ENCODE measurements around the gene ARHGAP19. TPM values are rescaled to one million over a fixed set of nuclear protein-coding genes. Genes with fewer than 3 reads are reported as not detected.

Gene ARHGAP19
- total RNA-seq, 1 experiment from 2014 or later, result 59.0 TPM

DNA sequence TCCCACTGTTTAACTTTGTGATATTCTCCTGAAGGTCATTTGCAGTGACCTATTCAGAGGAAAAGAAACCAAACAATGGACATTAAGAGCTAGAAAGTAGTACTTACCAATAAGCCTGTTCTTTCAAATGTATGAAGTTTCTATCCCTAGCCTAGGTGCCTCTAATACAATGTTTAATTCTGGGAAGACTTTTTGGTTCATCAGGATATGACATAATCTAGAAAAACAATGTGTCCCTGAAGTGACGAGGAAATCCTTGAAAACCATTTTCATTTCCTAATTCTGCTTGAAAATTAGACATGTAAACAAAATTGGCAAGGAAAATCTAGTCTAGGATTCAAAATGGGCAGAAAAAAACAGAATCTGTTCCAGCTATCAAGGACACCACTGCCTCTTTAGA, 36.1 kb downstream of the ARHGAP19 start:
- peaks cover 40% of the 10 kb centered on the region for H3K36me3 ChIP-seq (ENCODE audit: insufficient read depth, low read length, poor library complexity, severe bottlenecking)
- ChIA-PET POLR2A (ENCODE audit: low non-redundant PET) (no interaction called here), CTCF (no interaction called here)
- no peaks in the 10 kb centered on the region for H3K9me3 ChIP-seq (ENCODE audit: low read depth, low read length, poor library complexity, severe bottlenecking)
- no peak overlapping the region for H3K27ac ChIP-seq (ENCODE audit: low read depth, low read length, poor library complexity, severe bottlenecking)
- intact Hi-C loops (cut with micrococcal nuclease; ENCODE audit: unreplicated experiment), result no loop called here
- no peak for DNase-seq (ENCODE audit: low spot score)
- no peak overlapping the region for H3K4me3 ChIP-seq (ENCODE audit: low read depth, low read length, poor library complexity, severe bottlenecking)
- no peaks in the 10 kb centered on the region for H3K4me1 ChIP-seq (ENCODE audit: insufficient read depth, low read length, poor library complexity, severe bottlenecking)
- no peak for TF ChIP-seq EZH2 (IDR thresholded peaks at IDR 0.05; ENCODE audit: borderline replicate concordance, low read depth, low read length, poor library complexity, severe bottlenecking)
- TF ChIP-seq, protein P1, sequence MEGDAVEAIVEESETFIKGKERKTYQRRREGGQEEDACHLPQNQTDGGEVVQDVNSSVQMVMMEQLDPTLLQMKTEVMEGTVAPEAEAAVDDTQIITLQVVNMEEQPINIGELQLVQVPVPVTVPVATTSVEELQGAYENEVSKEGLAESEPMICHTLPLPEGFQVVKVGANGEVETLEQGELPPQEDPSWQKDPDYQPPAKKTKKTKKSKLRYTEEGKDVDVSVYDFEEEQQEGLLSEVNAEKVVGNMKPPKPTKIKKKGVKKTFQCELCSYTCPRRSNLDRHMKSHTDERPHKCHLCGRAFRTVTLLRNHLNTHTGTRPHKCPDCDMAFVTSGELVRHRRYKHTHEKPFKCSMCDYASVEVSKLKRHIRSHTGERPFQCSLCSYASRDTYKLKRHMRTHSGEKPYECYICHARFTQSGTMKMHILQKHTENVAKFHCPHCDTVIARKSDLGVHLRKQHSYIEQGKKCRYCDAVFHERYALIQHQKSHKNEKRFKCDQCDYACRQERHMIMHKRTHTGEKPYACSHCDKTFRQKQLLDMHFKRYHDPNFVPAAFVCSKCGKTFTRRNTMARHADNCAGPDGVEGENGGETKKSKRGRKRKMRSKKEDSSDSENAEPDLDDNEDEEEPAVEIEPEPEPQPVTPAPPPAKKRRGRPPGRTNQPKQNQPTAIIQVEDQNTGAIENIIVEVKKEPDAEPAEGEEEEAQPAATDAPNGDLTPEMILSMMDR (conservative IDR thresholded peaks at IDR 0.05; ENCODE audit: low read depth, low read length), result no peak
- H3K27me3 ChIP-seq (replicated peaks; ENCODE audit: insufficient read depth, low read depth, low read length, poor library complexity), result no peaks in the 10 kb centered on the region
- no TSS peak for BruUV-seq (replicated peaks)

DNA sequence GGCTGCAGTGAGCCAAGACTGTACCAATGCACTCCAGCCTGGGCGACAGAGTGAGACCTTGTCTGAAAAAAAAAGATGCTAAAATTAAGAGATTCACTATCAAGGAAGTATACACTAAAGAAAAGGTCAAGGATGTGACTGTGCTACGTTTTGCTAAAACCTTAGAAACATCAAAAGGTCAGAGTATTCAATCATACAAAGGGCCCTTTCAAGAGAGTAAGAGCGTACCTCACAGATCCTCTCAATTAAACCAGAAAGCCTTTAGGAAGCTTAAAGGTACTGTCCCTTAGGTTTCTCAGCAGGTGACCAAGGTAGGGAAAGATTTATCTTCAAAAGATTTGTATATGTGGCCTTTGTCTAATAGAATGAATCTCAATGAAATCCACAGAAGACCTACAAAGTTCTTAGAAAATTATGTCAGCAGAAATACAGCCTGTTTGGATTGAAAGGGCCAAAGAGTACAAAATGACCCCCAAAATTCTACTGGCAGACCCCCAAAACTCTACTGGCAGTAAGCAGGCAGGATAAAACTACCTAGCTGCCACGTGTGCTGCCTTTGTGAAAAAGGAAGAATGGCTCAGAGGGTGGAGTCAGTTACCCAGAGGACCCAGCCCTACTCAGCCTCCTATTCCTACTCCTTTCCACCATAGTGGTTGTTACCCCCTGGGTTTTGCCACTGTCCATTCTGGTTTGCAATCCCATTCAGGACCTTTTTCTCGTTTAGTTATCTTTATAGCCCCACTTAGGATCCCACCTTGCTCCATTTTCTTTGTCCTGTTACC, 36.7 kb downstream of the ARHGAP19 start:
- Histone ChIP-seq H3K27ac (ENCODE audit: low read depth, low read length, poor library complexity, severe bottlenecking) (no peak overlapping the region), H3K9me3 (ENCODE audit: low read depth, low read length, poor library complexity, severe bottlenecking) (no peaks in the 10 kb centered on the region), H3K36me3 (ENCODE audit: insufficient read depth, low read length, poor library complexity, severe bottlenecking) (peaks cover 40% of the 10 kb centered on the region), H3K27me3 (replicated peaks; ENCODE audit: insufficient read depth, low read depth, low read length, poor library complexity) (no peaks in the 10 kb centered on the region), H3K4me3 (ENCODE audit: low read depth, low read length, poor library complexity, severe bottlenecking) (no peak overlapping the region), H3K4me1 (ENCODE audit: insufficient read depth, low read length, poor library complexity, severe bottlenecking) (no peaks in the 10 kb centered on the region)
- no peak for DNase-seq (ENCODE audit: low spot score)
- no TSS peak for BruUV-seq (replicated peaks)
- intact Hi-C loops (cut with micrococcal nuclease; ENCODE audit: unreplicated experiment), result no loop called here
- ChIA-PET CTCF (no interaction called here), POLR2A (ENCODE audit: low non-redundant PET) (no interaction called here)
- TF ChIP-seq, protein P1 (conservative IDR thresholded peaks at IDR 0.05; ENCODE audit: low read depth, low read length), result no peak
- no peak for TF ChIP-seq EZH2 (IDR thresholded peaks at IDR 0.05; ENCODE audit: borderline replicate concordance, low read depth, low read length, poor library complexity, severe bottlenecking)

DNA sequence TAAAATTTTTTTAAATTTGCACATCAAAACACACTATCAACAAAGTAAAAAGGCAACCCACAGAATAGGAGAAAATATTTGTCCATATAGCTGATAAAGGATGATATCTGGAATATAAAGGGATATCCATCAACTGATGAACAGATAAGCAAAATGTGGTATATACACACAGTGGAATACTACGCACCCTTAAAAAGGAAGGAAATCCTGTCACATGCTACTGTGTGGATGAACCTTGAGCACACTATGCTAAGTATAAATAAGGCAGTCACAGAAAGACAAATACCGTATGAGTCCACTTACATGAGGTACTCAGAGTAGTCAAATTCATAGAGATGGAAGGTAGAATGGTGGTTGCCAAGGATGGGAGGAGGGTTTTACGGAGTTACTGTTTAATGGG, 37.7 kb downstream of the ARHGAP19 start:
- H3K9me3 ChIP-seq (ENCODE audit: low read depth, low read length, poor library complexity, severe bottlenecking), result no peaks in the 10 kb centered on the region
- no peaks in the 10 kb centered on the region for H3K27me3 ChIP-seq (replicated peaks; ENCODE audit: insufficient read depth, low read depth, low read length, poor library complexity)
- H3K4me3 ChIP-seq (ENCODE audit: low read depth, low read length, poor library complexity, severe bottlenecking), result no peak overlapping the region
- DNase-seq (ENCODE audit: low spot score), result no peak
- CTCF ChIA-PET, result no interaction called here
- no peak for TF ChIP-seq EZH2 (IDR thresholded peaks at IDR 0.05; ENCODE audit: borderline replicate concordance, low read depth, low read length, poor library complexity, severe bottlenecking)
- TF ChIP-seq, protein P1 (conservative IDR thresholded peaks at IDR 0.05; ENCODE audit: low read depth, low read length), result no peak
- H3K36me3 ChIP-seq (ENCODE audit: insufficient read depth, low read length, poor library complexity, severe bottlenecking), result peaks cover 40% of the 10 kb centered on the region
- no TSS peak for BruUV-seq (replicated peaks)
- H3K27ac ChIP-seq (ENCODE audit: low read depth, low read length, poor library complexity, severe bottlenecking), result no peak overlapping the region
- H3K4me1 ChIP-seq (ENCODE audit: insufficient read depth, low read length, poor library complexity, severe bottlenecking), result no peaks in the 10 kb centered on the region
- intact Hi-C loops (cut with micrococcal nuclease; ENCODE audit: unreplicated experiment), result no loop called here
- POLR2A ChIA-PET (ENCODE audit: low non-redundant PET), result no interaction called here

Measured in A673 (cell line).